CD14-positive monocyte (primary cell): Measurements from ENCODE around the gene SERPINA5. TPM values are rescaled to one million over a fixed set of nuclear protein-coding genes. Genes with fewer than 3 reads are reported as not detected.

Experiments used
- DNase-seq, 3 donors: peaks; one replicate each; pipeline ENCODE4 v3.0.0-alpha.2; 2011 to 2022
- H2AFZ ChIP-seq: 2 replicates; pipeline ENCODE4 v1.6.0; 2012; ENCODE audit warnings: mild to moderate bottlenecking, low read depth, low read length, inconsistent platforms; ENCODE audit not compliant: insufficient read depth, poor library complexity, severe bottlenecking
- H3K27ac ChIP-seq, 2 donors: 1 replicate in 1 of 2; 2 replicates in 1 of 2; pipeline ENCODE4 v1.5.1; 2012 to 2013; ENCODE audit warnings: low read length in 2 of 2, control low read depth in 1 of 2, inconsistent platforms in 1 of 2, low read depth in 1 of 2, mild to moderate bottlenecking in 1 of 2
- H3K27me3 ChIP-seq, 2 donors: one replicate each; pipeline versions ENCODE4 v1.6.0 to v1.6.1; 2011 to 2013; ENCODE audit warnings: low read length in 2 of 2; ENCODE audit not compliant: control insufficient read depth in 2 of 2, insufficient read depth in 2 of 2
- H3K36me3 ChIP-seq, 2 donors: replicated peaks in 1 of 2; 1 replicate in 1 of 2; 2 replicates in 1 of 2; pipeline versions ENCODE4 v1.5.1 to v1.6.1; 2012 to 2013; ENCODE audit warnings: low read length in 2 of 2, control low read depth in 1 of 2, inconsistent platforms in 1 of 2, mild to moderate bottlenecking in 1 of 2; ENCODE audit not compliant: insufficient read depth in 2 of 2, control insufficient read depth in 1 of 2
- H3K4me1 ChIP-seq, 2 donors: 1 replicate in 1 of 2; 2 replicates in 1 of 2; pipeline versions ENCODE4 v1.5.1 to v1.6.1; 2012 to 2013; ENCODE audit warnings: low read length in 2 of 2, control low read depth in 1 of 2, inconsistent platforms in 1 of 2, mild to moderate bottlenecking in 1 of 2, moderate library complexity in 1 of 2; ENCODE audit not compliant: insufficient read depth in 2 of 2, control insufficient read depth in 1 of 2
- H3K4me2 ChIP-seq: replicated peaks from 2 replicates; pipeline ENCODE3; 2012; ENCODE audit warnings: low read length, moderate library complexity, mild to moderate bottlenecking; ENCODE audit not compliant: poor library complexity, severe bottlenecking; ENCODE audit errors: extremely low read depth
- H3K4me3 ChIP-seq, 3 experiments: fragments of 200-600 bp in 1 of 3; sonication (generic) in 1 of 3; replicated peaks in 1 of 3; 1 replicate in 2 of 3; 2 replicates in 1 of 3; pipeline ENCODE4 v1.5.1; 2011 to 2013; ENCODE audit warnings: low read length in 3 of 3, mild to moderate bottlenecking in 3 of 3, control low read depth in 2 of 3, low read depth in 2 of 3, inconsistent platforms in 1 of 3, moderate library complexity in 1 of 3
- H3K79me2 ChIP-seq: 2 replicates; pipeline ENCODE4 v1.6.0; 2012; ENCODE audit warnings: mild to moderate bottlenecking, control low read depth, inconsistent platforms, low read length, moderate library complexity; ENCODE audit not compliant: insufficient read depth
- H3K9ac ChIP-seq: 2 replicates; pipeline ENCODE4 v1.6.0; 2017; ENCODE audit warnings: low read length, mild to moderate bottlenecking; ENCODE audit not compliant: insufficient read depth, poor library complexity, severe bottlenecking
- H3K9me3 ChIP-seq, 2 donors: replicated peaks in 1 of 2; 1 replicate in 1 of 2; 2 replicates in 1 of 2; pipeline versions ENCODE4 v1.5.1 to v1.6.1; 2012 to 2013; ENCODE audit warnings: low read length in 2 of 2, control low read depth in 1 of 2; ENCODE audit not compliant: control insufficient read depth in 1 of 2, insufficient read depth in 1 of 2
- H4K20me1 ChIP-seq: 2 replicates; pipeline ENCODE4 v1.6.0; 2012; ENCODE audit warnings: mild to moderate bottlenecking, low read length, control low read depth, moderate library complexity; ENCODE audit not compliant: insufficient read depth
- H3K27ac Mint-ChIP-seq, 7 donors: one replicate each; pipeline ENCODE4 v1.8.0; 2020; ENCODE audit warnings: mild to moderate bottlenecking in 7 of 7, mixed read lengths in 7 of 7, moderate library complexity in 6 of 7, inconsistent platforms in 2 of 7
- H3K27me3 Mint-ChIP-seq, 3 donors: one replicate each; pipeline ENCODE4 v1.8.0; 2021 to 2022; ENCODE audit warnings: low read depth in 3 of 3, mild to moderate bottlenecking in 3 of 3, mixed read lengths in 3 of 3, moderate library complexity in 3 of 3, inconsistent platforms in 1 of 3
- H3K36me3 Mint-ChIP-seq, 2 donors: one replicate each; pipeline ENCODE4 v1.8.0; 2020; ENCODE audit warnings: mixed read lengths in 2 of 2, inconsistent platforms in 1 of 2, mild to moderate bottlenecking in 1 of 2
- H3K4me1 Mint-ChIP-seq: one replicate; pipeline ENCODE4 v1.8.0; 2020; ENCODE audit warnings: mild to moderate bottlenecking, mixed read lengths
- H3K4me3 Mint-ChIP-seq, 2 donors: one replicate each; pipeline ENCODE4 v1.8.0; 2020; ENCODE audit warnings: mild to moderate bottlenecking in 2 of 2, mixed read lengths in 2 of 2, moderate library complexity in 1 of 2
- H3K9me3 Mint-ChIP-seq, 7 donors: one replicate each; pipeline ENCODE4 v1.8.0; 2020 to 2022; ENCODE audit warnings: mixed read lengths in 7 of 7, mild to moderate bottlenecking in 6 of 7, moderate library complexity in 6 of 7, inconsistent platforms in 2 of 7
- CTCF ChIP-seq: fragments of 200-600 bp; IDR thresholded peaks from one replicate; pipeline ENCODE4 v1.8.0; 2022; ENCODE audit warnings: antibody characterized with exemption, mild to moderate bottlenecking
- WGBS: methylation state at CpG from one replicate; pipeline ENCODE4 v1.1.5; 2013; ENCODE audit warnings: missing lambda C conversion rate; ENCODE audit not compliant: insufficient coverage; 5-methylcytosine and 5-hydroxymethylcytosine counted together
- intact Hi-C, 2 donors: fragments of 100-400 bp; cut with micrococcal nuclease; formaldehyde crosslinking; loops; one replicate each; pipeline versions ENCODE4 v1.15.0 to v1.15.1; 2023
- polyA plus RNA-seq, 3 donors: library from polyadenylated mRNA; depleted of rRNA in 1 of 3; unstranded in 2 of 3; stranded (reverse) in 1 of 3; fragments of 300-500 nt in 2 of 3; fragments of >200 nt in 1 of 3; fragmentation: Illumina TruSeq in 2 of 3; gene quantifications; 1 replicate in 2 of 3; 2 replicates in 1 of 3; pipeline ENCODE4 v1.2.3, GENCODE V29; 2012 to 2021

SERPINA5 gene
- polyA plus RNA-seq, 3 donors = not detected

- no peak overlapping the region for H3K27ac ChIP-seq
- H3K79me2 ChIP-seq = no peaks in the 10 kb centered on the region
- H3K9ac ChIP-seq = no peak overlapping the region
- H3K9me3 ChIP-seq = peaks cover 15 to 18% of the 10 kb centered on the region in 2 donors
- no peaks in the 10 kb centered on the region for H3K4me1 ChIP-seq
- no peak overlapping the region for H3K4me2 ChIP-seq
- DNase-seq = no peak
- H3K4me3 ChIP-seq = no peak overlapping the region
- no peaks in the 10 kb centered on the region for H4K20me1 ChIP-seq
- H3K27ac Mint-ChIP-seq = no peak overlapping the region
- H3K9me3 Mint-ChIP-seq = peaks cover 0 to 16% (median 11%) of the 10 kb centered on the region in 7 donors
- no peaks in the 10 kb centered on the region for H3K4me1 Mint-ChIP-seq
- intact Hi-C loops = no loop called here
- H2AFZ ChIP-seq = no peak overlapping the region
- H3K4me3 Mint-ChIP-seq = no peak overlapping the region
- TF ChIP-seq CTCF = no peak
- H3K36me3 ChIP-seq = no peaks in the 10 kb centered on the region
- 92% methylated on average over 13 of the region's 15 CpGs for WGBS
- peaks cover 7 to 10% (median 8%) of the 10 kb centered on the region in 3 donors for H3K27me3 Mint-ChIP-seq
- no peaks in the 10 kb centered on the region for H3K27me3 ChIP-seq
- H3K36me3 Mint-ChIP-seq = no peaks in the 10 kb centered on the region
These were observed 37.6 kb upstream of the SERPINA5 start for GRCh38 chr14:94543449-94544124.

- intact Hi-C loops = no loop called here
These were observed 36.5 kb upstream of the SERPINA5 start for GRCh38 chr14:94544726-94545125.

More at GRCh38 chr14:94544726-94545125, 36.5 kb upstream of the SERPINA5 start:
- Histone ChIP-seq H3K36me3 (no peaks in the 10 kb centered on the region), H3K4me1 (no peaks in the 10 kb centered on the region), H3K9ac (no peak overlapping the region), H3K27me3 (no peaks in the 10 kb centered on the region), H2AFZ (no peak overlapping the region), H3K9me3 (peaks cover 15 to 18% of the 10 kb centered on the region in 2 donors), H3K79me2 (no peaks in the 10 kb centered on the region), H3K4me2 (no peak overlapping the region), H3K4me3 (no peak overlapping the region), H4K20me1 (no peaks in the 10 kb centered on the region), H3K27ac (no peak overlapping the region)
- peaks cover 0 to 16% (median 11%) of the 10 kb centered on the region in 7 donors for H3K9me3 Mint-ChIP-seq
- peaks cover 4 to 13% (median 11%) of the 10 kb centered on the region in 3 donors for H3K27me3 Mint-ChIP-seq
- no peaks in the 10 kb centered on the region for H3K36me3 Mint-ChIP-seq
- no peak for TF ChIP-seq CTCF
- H3K4me1 Mint-ChIP-seq = no peaks in the 10 kb centered on the region
- no peak for DNase-seq
- WGBS = 71% methylated on average over 6 of the region's 7 CpGs
- H3K4me3 Mint-ChIP-seq = no peak overlapping the region
- no peak overlapping the region for H3K27ac Mint-ChIP-seq
